CD4-positive, CD25-positive, alpha-beta regulatory T cell (primary cell): ENCODE measurements around the gene IDI2. TPM values are rescaled to one million over a fixed set of nuclear protein-coding genes. Genes with fewer than 3 reads are reported as not detected.
"Not testable (repeated sequence)": the region's sequence is repeated elsewhere in the genome, so short reads cannot be mapped to it uniquely, and the experiment has no call there.

Source experiments
- ATAC-seq, 2 donors: fragments of 150-1000 bp; cut with Tn5 transposase; one replicate each; pipeline ENCODE4 v1.10.0; 2021; ENCODE audit warnings: low read depth in 2 of 2, moderate number of reproducible peaks in 2 of 2, moderate library complexity in 1 of 2
- DNase-seq, 3 donors: peaks; one replicate each; pipeline versions ENCODE4 v3.0.0 to v3.0.0-alpha.2; 2012 to 2022; ENCODE audit warnings: mixed read lengths in 1 of 3
- H3K27ac ChIP-seq: one replicate; pipeline ENCODE4 v1.7.0; 2013; ENCODE audit warnings: mild to moderate bottlenecking, low read length; ENCODE audit not compliant: insufficient read depth, poor library complexity, severe bottlenecking
- H3K27me3 ChIP-seq: one replicate; pipeline ENCODE4 v1.7.0; 2013; ENCODE audit warnings: low read length; ENCODE audit not compliant: control insufficient read depth, insufficient read depth
- H3K36me3 ChIP-seq: one replicate; pipeline ENCODE4 v1.7.0; 2013; ENCODE audit warnings: mild to moderate bottlenecking, low read length, moderate library complexity; ENCODE audit not compliant: control insufficient read depth, insufficient read depth
- H3K4me1 ChIP-seq: 2 replicates; pipeline ENCODE4 v1.7.0; 2013; ENCODE audit warnings: mild to moderate bottlenecking, low read length; ENCODE audit not compliant: insufficient read depth, control insufficient read depth, poor library complexity, severe bottlenecking
- H3K4me3 ChIP-seq: one replicate; pipeline ENCODE4 v1.7.0; 2013; ENCODE audit warnings: low read depth, mild to moderate bottlenecking, low read length, moderate library complexity
- H3K9me3 ChIP-seq, 2 experiments: 1 replicate in 1 of 2; 2 replicates in 1 of 2; pipeline ENCODE4 v1.7.0; 2013; ENCODE audit warnings: low read length in 2 of 2, mild to moderate bottlenecking in 1 of 2, moderate library complexity in 1 of 2; ENCODE audit not compliant: control insufficient read depth in 2 of 2
- H3K27ac Mint-ChIP-seq, 3 donors: one replicate each; pipeline ENCODE4 v1.8.0; 2020 to 2022; ENCODE audit warnings: mild to moderate bottlenecking in 3 of 3, mixed read lengths in 3 of 3, moderate library complexity in 2 of 3
- H3K27me3 Mint-ChIP-seq: one replicate; pipeline ENCODE4 v1.8.0; 2022; ENCODE audit warnings: mild to moderate bottlenecking, mixed read lengths
- H3K36me3 Mint-ChIP-seq: one replicate; pipeline ENCODE4 v1.8.0; 2020; ENCODE audit warnings: mixed read lengths
- H3K4me1 Mint-ChIP-seq, 4 donors: one replicate each; pipeline ENCODE4 v1.8.0; 2020 to 2022; ENCODE audit warnings: mixed read lengths in 4 of 4, mild to moderate bottlenecking in 1 of 4
- H3K4me3 Mint-ChIP-seq, 4 donors: one replicate each; pipeline ENCODE4 v1.8.0; 2020 to 2022; ENCODE audit warnings: mild to moderate bottlenecking in 4 of 4, mixed read lengths in 4 of 4, moderate library complexity in 3 of 4
- H3K9me3 Mint-ChIP-seq, 7 donors: one replicate each; pipeline ENCODE4 v1.8.0; 2020 to 2022; ENCODE audit warnings: mixed read lengths in 7 of 7, mild to moderate bottlenecking in 3 of 7, moderate library complexity in 2 of 7
- polyA plus RNA-seq, 4 donors: library from polyadenylated mRNA; unstranded; fragments of 300-500 nt; fragmentation: Illumina TruSeq; gene quantifications; one replicate each; pipeline ENCODE4 v1.2.3, GENCODE V29; 2021
- total RNA-seq: library from RNA; stranded (reverse); gene quantifications from one replicate; pipeline ENCODE4 v1.2.3, GENCODE V29; 2022

Gene IDI2
- total and polyA plus RNA-seq, 5 donors from 2014 or later: not detected

GRCh38 chr10:1044964-1045363 lies 19.3 kb upstream of the IDI2 start:
- peak overlapping the region; percentile 78 for H3K27ac ChIP-seq
- Mint-ChIP-seq H3K4me3 (peak overlapping the region; percentile 83 to 91 (median 88)), H3K27me3 (no peaks in the 10 kb centered on the region), H3K36me3 (peaks cover 16% of the 10 kb centered on the region), H3K27ac (peak overlapping the region; percentile 95 to 97 (median 97)), H3K9me3 (no peaks in the 10 kb centered on the region), H3K4me1 (peaks cover 33 to 68% (median 42%) of the 10 kb centered on the region in 4 donors)
- no peak for ATAC-seq
- DNase-seq: no peak
- H3K36me3 ChIP-seq: peaks cover 30% of the 10 kb centered on the region
- peak overlapping the region; percentile 74 for H3K4me3 ChIP-seq
- H3K4me1 ChIP-seq: peaks cover 41% of the 10 kb centered on the region
- H3K9me3 ChIP-seq: no peaks in the 10 kb centered on the region
- no peaks in the 10 kb centered on the region for H3K27me3 ChIP-seq

DNA sequence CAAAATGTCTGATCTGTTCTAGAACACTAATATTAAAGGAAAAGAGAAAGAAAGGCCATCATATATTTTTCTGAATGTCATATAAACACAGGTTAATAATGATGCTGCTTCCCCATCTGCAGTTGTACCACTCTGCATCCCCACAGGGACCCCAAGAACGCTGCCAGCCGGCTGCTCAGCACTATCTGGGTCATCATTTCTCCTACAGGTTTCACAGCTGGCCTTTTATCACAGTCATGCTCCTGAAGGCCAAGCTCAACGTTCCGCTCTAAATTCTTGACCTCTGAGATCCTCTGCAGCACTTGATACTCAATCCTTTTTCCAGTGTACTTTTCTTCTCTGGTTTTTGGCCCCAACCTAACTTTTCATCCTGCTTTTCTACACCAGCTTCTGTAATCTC lies 18.5 kb upstream of the IDI2 start:
- Mint-ChIP-seq H3K36me3 (peaks cover 16% of the 10 kb centered on the region), H3K27ac (peak overlapping the region; percentile 95 to 97 (median 97)), H3K27me3 (no peaks in the 10 kb centered on the region), H3K4me3 (peak overlapping the region; percentile 83 to 91 (median 88)), H3K9me3 (no peaks in the 10 kb centered on the region), H3K4me1 (peaks cover 33 to 61% (median 42%) of the 10 kb centered on the region in 4 donors)
- Histone ChIP-seq H3K9me3 (no peaks in the 10 kb centered on the region), H3K27ac (peak overlapping the region; percentile 78), H3K4me1 (peaks cover 37% of the 10 kb centered on the region), H3K4me3 (peak overlapping the region; percentile 74), H3K27me3 (no peaks in the 10 kb centered on the region), H3K36me3 (peaks cover 36% of the 10 kb centered on the region)
- DNase-seq (no peak), ATAC-seq (no peak)

DNA sequence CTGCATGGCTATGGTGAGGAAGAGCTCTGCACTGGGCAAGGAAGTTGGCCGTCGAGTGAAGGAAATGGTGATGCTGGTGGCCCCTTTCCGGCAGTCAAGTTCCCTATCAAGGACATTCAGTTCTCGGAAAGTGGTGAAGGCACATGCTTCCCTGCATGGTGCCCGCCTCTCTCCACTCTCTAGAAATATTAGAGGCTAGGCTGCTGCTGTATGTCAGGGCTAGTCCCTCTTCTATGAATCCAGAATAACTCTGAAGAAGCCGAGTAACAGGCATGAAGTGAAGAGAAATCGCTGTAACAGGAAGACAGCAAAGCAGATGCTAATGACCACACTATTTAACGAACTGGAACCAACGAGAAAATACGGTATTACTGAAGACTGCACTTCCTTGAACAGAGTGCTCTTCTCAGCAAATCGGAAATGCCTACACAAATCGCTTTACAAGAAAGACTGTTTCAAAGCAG lies 17.9 kb upstream of the IDI2 start:
- Mint-ChIP-seq H3K9me3 (no peaks in the 10 kb centered on the region), H3K36me3 (peaks cover 16% of the 10 kb centered on the region), H3K4me3 (peak overlapping the region; percentile 83 to 91 (median 88)), H3K4me1 (peaks cover 33 to 58% (median 42%) of the 10 kb centered on the region in 4 donors), H3K27ac (peak overlapping the region; percentile 95 to 97 (median 97)), H3K27me3 (no peaks in the 10 kb centered on the region)
- ATAC-seq (peak; percentile 73 to 75), DNase-seq (peak in 2 of 3 donors; percentile 61 to 85)
- Histone ChIP-seq H3K4me1 (peaks cover 37% of the 10 kb centered on the region), H3K27me3 (no peaks in the 10 kb centered on the region), H3K9me3 (no peaks in the 10 kb centered on the region), H3K36me3 (peaks cover 38% of the 10 kb centered on the region), H3K4me3 (peak overlapping the region; percentile 74), H3K27ac (peak overlapping the region; percentile 78)

- Histone ChIP-seq H3K9me3 (no peaks in the 10 kb centered on the region), H3K27ac (no peak overlapping the region), H3K27me3 (no peaks in the 10 kb centered on the region), H3K4me3 (no peak overlapping the region), H3K36me3 (peaks cover 40% of the 10 kb centered on the region), H3K4me1 (peaks cover 26% of the 10 kb centered on the region)
- DNase-seq: no peak
- Mint-ChIP-seq H3K4me1 (peaks cover 29 to 53% (median 36%) of the 10 kb centered on the region in 4 donors), H3K4me3 (no peak overlapping the region), H3K9me3 (no peaks in the 10 kb centered on the region), H3K36me3 (peaks cover 26% of the 10 kb centered on the region), H3K27me3 (no peaks in the 10 kb centered on the region), H3K27ac (no peak overlapping the region)
- no peak for ATAC-seq
These were observed 15.9 kb upstream of the IDI2 start for GRCh38 chr10:1041514-1041913.

DNA sequence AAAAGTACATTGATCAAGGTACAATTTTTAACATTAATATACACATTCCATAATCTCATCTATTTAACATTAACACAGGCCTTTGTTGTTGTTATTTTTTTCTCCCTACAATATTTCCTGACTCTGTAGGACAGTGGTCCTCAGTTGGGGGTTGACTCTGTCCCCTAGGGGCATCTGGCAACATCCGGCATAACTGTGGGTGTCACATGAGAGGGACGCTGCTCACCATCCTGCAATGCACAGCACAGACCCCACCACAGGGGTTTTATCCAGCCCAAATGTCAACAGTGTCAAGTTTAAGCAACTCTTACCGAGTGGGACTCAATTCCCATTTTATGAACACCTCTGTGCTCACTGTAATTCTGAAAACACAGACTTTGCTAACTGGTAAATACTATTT lies 14.5 kb upstream of the IDI2 start:
- no peak for ATAC-seq
- Mint-ChIP-seq H3K27me3 (no peaks in the 10 kb centered on the region), H3K27ac (no peak overlapping the region), H3K36me3 (peaks cover 26% of the 10 kb centered on the region), H3K9me3 (no peaks in the 10 kb centered on the region), H3K4me3 (no peak overlapping the region), H3K4me1 (peaks cover 22 to 47% (median 27%) of the 10 kb centered on the region in 4 donors)
- H3K9me3 ChIP-seq: no peaks in the 10 kb centered on the region
- no peaks in the 10 kb centered on the region for H3K27me3 ChIP-seq
- H3K4me3 ChIP-seq: no peak overlapping the region
- H3K36me3 ChIP-seq: peaks cover 40% of the 10 kb centered on the region
- H3K4me1 ChIP-seq: peaks cover 23% of the 10 kb centered on the region
- no peak overlapping the region for H3K27ac ChIP-seq
- no peak for DNase-seq

DNA sequence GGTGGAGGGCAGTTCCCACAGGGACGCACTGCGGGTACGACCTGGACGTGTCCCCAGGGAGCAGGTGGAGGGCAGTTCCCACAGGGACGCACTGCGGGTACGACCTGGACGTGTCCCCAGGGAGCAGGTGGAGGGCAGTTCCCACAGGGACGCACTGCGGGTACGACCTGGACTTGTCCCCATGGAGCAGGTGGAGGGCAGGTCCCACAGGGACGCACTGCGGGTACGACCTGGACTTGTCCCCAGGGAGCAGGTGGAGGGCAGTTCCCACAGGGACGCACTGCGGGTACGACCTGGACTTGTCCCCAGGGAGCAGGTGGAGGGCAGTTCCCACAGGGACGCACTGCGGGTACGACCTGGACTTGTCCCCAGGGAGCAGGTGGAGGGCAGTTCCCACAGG lies 13.1 kb upstream of the IDI2 start:
- Mint-ChIP-seq H3K4me1 (peaks cover 9 to 33% (median 14%) of the 10 kb centered on the region in 4 donors), H3K36me3 (peaks cover 26% of the 10 kb centered on the region)
- H3K27ac ChIP-seq, H3K4me1 ChIP-seq, H3K27me3 Mint-ChIP-seq, H3K9me3 Mint-ChIP-seq, DNase-seq, H3K27me3 ChIP-seq, ATAC-seq, H3K9me3 ChIP-seq, H3K4me3 Mint-ChIP-seq, H3K27ac Mint-ChIP-seq, H3K4me3 ChIP-seq: not testable (repeated sequence)
- H3K36me3 ChIP-seq: peaks cover 40% of the 10 kb centered on the region

DNA sequence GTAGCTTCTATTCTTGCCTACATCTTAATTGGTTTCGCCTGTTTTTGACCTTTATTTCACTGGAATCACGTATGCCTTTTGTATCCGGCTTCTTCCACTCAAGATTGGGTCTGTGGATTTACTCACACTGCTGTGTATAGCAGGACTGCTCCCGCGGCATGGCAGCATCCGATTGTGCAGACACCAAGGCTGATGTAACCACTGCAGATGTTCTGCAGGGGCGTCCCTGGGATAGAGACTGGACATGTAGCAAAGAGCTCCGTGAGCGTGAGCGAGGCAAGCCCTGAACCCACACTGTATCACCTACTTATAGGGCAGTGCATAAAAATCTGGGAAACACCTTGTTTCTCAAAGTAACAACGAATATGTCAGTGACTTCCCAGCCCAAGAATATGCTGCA lies 11.4 kb upstream of the IDI2 start:
- DNase-seq: no peak
- Mint-ChIP-seq H3K27ac (peak overlapping the region in 1 of 3 donors; percentile 67), H3K4me1 (peaks cover 0 to 22% (median 7%) of the 10 kb centered on the region in 4 donors), H3K36me3 (peaks cover 22% of the 10 kb centered on the region), H3K27me3 (no peaks in the 10 kb centered on the region), H3K4me3 (peak overlapping the region in 1 of 4 donors; percentile 39), H3K9me3 (no peaks in the 10 kb centered on the region)
- no peaks in the 10 kb centered on the region for H3K9me3 ChIP-seq
- H3K4me3 ChIP-seq: no peak overlapping the region
- no peak overlapping the region for H3K27ac ChIP-seq
- H3K4me1 ChIP-seq: no peaks in the 10 kb centered on the region
- H3K36me3 ChIP-seq: peaks cover 30% of the 10 kb centered on the region
- ATAC-seq: no peak
- H3K27me3 ChIP-seq: no peaks in the 10 kb centered on the region

- H3K4me1 Mint-ChIP-seq: peaks cover 0 to 21% (median 7%) of the 10 kb centered on the region in 4 donors
- ATAC-seq (peak; percentile 78 to 90), DNase-seq (peak; percentile 39 to 63 (median 42))
- Histone ChIP-seq H3K27ac (peak overlapping the region; percentile 25), H3K9me3 (no peaks in the 10 kb centered on the region), H3K27me3 (no peaks in the 10 kb centered on the region), H3K4me3 (no peak overlapping the region), H3K4me1 (no peaks in the 10 kb centered on the region), H3K36me3 (peaks cover 24% of the 10 kb centered on the region)
- H3K27ac Mint-ChIP-seq: peak overlapping the region in 2 of 3 donors; percentile 49 to 67
- no peaks in the 10 kb centered on the region for H3K27me3 Mint-ChIP-seq
- H3K9me3 Mint-ChIP-seq: no peaks in the 10 kb centered on the region
- H3K4me3 Mint-ChIP-seq: peak overlapping the region; percentile 38 to 58 (median 42)
- H3K36me3 Mint-ChIP-seq: peaks cover 20% of the 10 kb centered on the region
These were observed 10.7 kb upstream of the IDI2 start for GRCh38 chr10:1036341-1036791.
